GM18517 (cell line): ENCODE results near the gene PRRT4.

Experiments
- ATAC-seq: cut with Tn5 transposase; IDR thresholded peaks from one replicate; pipeline ENCODE4 v1.9.1; 2021; ENCODE audit warnings: mild to moderate bottlenecking, moderate library complexity; ENCODE audit not compliant: unreplicated experiment

The PRRT4 gene

DNA sequence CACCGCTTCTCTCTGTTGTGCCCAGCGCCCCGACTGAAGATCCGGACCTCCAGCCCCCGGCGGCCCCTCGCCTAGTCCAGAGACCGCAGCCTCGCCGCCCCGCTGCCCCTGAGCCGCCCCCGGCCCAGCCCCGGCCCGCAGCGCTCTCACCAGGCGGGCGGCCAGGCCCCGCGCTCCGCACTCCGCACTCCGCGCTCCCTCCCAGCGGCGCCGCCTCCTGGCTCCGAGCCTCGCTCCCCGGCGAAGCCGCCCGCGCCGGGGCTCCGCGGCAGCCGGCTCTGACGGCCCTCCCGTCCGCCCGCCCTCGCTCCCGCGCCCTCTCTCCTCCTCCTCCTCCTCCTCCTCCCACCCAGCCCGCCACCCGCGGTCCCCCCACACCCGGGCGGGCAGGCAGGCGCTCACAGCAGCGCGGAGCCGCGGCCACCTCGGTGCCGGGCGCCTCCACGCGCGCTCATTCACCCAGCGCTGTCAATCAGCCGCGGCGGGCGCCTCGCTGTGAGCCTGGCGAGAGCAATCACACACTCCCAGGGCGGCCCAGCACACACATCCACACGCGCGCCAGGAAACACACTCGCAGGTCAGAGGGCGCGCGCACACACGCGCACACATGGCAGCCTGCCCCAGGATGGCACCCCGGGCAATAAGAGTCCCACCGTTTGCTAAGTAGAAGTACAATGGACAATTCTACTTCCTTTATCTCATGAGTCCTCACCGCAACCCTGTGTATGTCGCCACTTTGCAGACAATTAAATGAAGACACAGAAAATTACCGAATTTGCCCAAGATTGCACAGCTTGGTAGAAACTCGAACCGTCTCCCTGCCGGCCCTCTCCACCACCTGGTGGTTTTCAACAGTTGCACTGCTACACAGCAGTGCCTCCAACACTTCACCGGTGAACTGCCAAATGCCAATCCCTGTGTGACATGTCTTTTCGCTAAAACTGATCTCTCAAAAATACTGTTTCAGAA is at the start of gene PRRT4:
Gene PRRT4 (minus strand): TSS at position 280 of the 969 bp plus-strand sequence.
- ATAC-seq = no peak

DNA sequence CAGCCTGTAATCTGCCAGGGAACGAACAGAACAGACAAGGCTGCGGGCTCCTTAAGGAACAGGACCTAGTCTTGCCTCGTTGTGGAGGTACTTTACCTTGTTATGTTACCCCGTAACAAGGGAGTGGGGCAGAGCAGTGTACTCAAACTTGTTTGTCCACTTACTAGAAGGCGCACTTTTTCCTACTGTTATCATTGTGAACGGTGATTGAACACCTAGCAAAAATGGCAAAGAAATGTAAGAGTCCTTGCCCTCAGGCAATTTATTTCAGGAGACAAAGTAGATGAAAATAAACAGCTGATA is 48.9 kb upstream of the PRRT4 start:
- no peak for ATAC-seq

GRCh38 chr7:128409596-128410450 is 48.3 kb upstream of the PRRT4 start, which contains the start of gene IMPDH1:
Gene IMPDH1, minus strand, starts transcription at chr7:128409982. Its CDS starts 81 bp downstream, at chr7:128409901.
- peak; percentile 81 for ATAC-seq

DNA sequence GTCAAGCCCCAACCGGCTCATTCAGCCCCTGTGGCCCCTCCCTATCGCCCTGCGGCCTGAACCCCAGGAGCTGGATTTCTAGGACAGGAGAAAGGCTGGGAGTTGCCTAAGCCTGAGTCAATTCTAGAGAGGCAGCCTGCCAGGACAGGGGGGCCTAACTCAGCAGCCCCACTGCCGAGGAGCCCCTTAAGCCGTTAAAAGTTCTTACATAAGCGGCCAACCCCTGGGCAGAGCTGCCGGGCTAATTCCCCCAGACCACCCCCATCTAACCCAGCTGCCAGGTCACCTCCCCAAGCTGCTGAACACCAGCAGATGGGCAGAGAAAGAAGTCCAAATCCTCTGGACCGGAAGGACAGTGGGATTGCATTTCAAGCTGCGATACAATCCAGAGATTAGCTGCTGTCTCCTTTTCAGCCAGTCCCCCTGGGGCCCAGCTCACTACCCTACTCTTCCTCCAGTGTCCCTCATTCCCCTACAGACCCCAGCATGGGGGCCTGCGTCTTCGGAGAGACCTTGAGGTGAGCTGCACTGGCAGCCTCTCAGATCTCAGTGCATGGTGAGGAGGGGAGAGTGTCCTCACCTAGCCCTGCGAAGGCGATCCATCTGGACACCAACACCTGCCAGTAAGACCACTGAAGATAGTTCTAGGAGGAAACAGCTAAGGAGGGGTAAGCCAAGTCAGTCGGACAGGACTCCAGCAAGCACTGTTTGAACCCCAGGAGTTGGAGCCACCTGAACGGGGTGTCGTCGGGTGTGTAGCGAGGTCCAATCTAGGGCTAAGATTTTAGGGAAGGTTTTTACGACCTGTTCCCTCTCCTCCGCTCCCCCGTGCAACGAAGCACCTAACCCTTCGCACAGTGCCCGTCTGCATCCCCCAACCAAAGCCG is 47.5 kb upstream of the PRRT4 start:
- no peak for ATAC-seq

- no peak for ATAC-seq
These were observed 46.5 kb upstream of the PRRT4 start for GRCh38 chr7:128407751-128408708.

DNA sequence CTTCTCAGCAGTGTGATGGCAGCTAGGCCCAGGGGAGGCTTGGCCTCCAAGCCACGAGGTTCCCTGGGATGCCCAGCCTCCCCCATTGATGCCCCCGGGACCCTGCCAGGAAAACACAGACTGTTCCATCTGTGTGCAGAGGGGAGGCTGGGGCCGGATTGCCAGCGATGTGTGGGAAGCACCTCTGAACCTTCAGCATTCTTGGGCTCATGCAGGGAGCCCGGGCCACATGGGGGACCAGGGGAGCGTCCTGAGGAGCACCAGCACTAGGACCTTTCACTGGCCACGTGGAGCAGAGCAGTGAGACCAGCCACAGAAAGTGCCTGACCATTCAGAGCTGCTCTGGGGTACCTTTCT is 45.7 kb upstream of the PRRT4 start:
- ATAC-seq = no peak

GRCh38 chr7:128406314-128407232 is 45.1 kb upstream of the PRRT4 start:
- no peak for ATAC-seq

- ATAC-seq = no peak
These were observed 44.2 kb upstream of the PRRT4 start for GRCh38 chr7:128405471-128406313.

DNA sequence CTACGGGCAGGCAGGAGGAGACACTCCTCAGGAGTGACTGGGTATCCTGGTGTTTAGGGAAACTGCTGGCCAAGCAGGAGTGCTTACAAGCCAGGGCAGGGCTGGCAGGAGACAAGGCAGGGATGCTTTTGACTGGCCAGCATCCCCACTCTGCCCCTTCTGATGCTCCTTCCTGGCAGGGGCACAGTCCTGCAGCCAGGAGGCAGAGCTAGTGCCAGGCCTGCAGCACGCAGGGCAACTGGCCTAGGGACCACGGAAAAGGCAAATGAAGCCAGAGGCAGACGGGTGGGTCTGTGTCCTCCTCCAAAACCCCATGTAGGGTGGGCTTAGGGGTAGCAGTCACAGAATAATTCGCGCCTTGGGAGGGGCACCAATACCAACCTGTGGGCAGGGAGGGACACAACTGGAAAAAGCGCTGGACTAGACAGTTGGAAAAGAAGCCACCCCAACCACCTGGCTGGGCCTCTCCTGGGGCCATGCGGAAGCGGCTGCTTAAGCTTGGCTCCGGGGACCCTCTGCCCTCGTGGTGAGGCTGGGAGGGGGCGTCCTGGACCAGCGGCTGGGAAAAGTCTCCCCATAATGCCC is 43.5 kb upstream of the PRRT4 start:
- no peak for ATAC-seq

DNA sequence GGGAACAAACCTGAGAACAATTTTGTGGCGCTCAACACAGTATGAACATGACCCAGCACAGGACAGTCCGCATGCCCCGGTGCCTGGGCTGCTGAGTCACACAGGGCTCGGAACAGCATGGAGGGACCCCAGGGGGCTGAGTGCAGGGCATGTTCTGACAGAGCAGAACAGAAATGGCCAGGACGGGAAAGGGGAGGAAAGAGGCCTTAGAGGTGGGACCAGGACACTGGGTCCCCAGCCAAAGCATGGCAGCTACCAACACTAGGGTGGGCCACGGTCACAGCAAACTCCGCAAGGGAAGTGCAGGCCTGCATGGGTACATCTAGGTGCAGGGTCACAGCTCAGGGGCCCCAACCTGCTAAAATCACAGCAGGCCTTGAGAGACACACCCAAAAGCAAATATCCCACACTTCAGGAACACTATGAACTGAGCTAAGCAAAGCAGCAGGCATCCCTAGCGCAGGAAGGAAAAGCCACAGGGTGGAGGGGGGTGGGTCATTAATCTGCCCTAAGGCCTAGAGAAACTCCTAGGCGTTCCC is 42.7 kb upstream of the PRRT4 start:
- ATAC-seq = no peak

- no peak for ATAC-seq
These were observed 42.2 kb upstream of the PRRT4 start for GRCh38 chr7:128403676-128404075.

- ATAC-seq = no peak
These were observed 40.9 kb upstream of the PRRT4 start for GRCh38 chr7:128402356-128402755.

DNA sequence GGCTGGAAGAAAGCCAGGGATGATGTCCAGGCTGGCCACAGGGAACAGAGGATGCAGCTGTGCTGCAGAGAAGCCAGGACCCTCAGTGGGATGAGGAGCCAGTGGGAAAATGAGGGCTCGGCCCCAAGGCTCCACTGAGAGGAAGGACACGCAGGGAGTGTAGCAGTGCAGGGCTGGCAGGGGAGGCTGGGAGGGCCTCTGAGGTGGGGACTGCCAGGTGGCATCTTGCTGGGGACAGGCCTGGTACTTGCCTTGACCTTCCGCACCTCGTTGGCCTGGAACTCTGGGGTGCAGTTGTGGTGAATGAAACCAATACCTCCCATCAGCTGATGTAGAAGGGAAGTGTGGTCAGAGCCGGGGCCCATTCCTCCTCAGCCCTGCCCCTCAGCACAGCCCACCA is 39.1 kb upstream of the PRRT4 start:
- ATAC-seq = no peak

DNA sequence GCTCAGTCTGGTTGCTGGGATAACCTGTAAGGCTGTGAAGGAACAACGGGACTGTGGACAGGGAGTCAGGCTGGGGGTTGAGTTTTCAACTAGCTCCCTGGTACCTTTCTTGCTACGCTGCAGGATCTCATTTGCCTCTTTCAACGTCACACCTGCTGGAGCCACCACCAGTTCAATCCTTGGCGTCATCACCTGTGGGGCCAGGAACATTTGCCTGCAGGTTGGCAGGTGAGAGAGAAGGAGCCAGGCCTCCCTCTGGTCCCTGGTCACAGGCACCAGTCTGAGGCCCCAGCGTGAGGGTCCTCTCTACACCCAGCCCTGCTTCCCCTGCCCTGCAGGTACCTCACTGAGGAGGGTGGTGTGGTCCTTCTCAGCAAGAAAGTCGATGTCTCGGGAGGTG is 38.5 kb upstream of the PRRT4 start:
- no peak for ATAC-seq

DNA sequence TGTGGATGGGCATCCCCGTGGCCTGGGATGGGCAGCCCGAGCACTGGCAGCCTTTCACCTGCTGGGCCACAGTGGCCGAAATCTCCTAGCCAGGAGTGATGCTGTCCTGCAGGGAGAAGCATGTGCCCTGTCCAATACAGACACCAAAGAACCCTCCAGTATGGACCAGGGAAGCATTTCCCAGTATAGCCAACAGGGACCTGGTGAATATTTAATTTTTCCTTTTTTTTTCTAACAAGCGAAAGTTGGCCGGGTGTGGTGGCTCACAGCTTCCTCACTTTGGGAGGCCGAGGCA is 37.3 kb upstream of the PRRT4 start:
- ATAC-seq = no peak

DNA sequence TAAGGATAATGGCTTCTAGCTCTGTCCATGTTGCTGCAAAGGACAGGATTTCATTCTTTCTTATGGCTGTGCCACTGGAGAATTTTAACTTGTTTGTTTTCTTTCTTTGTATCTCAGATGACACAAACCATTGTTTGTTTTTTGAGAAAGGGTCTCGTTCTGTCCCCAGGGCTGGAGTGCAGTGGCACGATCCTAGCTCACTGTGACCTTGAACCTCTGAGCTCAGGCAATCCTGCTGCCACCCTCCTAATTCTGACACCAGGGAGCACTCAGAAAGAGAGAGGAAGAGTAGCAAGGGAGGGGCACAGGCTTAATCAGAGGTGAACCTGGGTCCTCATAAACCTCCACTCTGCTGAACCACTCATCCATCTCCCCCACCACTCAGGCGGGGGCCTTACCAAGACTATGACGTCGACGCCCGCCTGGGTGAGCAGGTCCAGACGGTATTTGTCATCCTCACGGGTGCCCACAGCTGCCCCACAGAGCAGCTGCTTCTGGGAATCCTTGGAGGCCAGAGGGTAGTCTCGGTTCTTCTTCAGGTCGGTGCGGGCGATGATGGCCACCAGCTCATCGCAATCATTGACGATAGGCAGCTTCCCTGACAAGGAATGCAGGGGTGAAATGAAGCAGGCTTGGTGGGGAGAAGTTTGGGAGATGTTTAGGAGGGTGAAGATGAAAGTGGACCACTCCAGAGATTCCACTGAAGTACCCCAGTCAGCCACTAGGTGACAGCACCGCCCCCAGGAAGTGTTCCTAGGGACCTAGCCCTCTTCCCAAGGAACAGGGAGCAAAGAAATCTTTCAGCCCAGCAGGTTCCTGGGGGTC is 36.7 kb upstream of the PRRT4 start:
- ATAC-seq = no peak

DNA sequence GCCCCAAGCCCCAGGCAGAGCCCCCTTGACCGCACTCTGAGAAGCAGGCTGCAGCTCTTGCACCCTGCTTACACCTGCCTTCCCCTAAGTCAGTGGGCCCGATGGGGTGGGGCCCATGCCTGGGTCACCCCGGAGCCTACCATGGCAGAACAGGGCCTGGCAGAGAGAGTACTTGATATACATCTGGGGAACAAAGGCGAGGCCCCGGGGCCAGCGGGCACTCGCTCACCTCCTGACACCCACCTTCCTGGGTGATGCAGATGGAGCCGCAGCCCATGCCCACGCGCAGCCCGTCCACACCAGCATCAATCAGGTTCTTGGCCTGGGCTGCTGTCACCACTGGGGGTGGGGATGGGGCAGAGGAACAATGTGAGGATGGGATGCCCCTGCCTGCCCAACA is 34.9 kb upstream of the PRRT4 start:
- no peak for ATAC-seq
